Endodermal cell (in vitro differentiated cells): ENCODE data around the gene NCKAP5. TPM values are rescaled to one million over a fixed set of nuclear protein-coding genes. Genes with fewer than 3 reads are reported as not detected.

Experiments used
- DNase-seq: peaks from one replicate; pipeline ENCODE4 v3.0.0-alpha.2; 2017
- H3K27ac ChIP-seq: 2 replicates; pipeline ENCODE4 v1.5.1; 2013; ENCODE audit warnings: mild to moderate bottlenecking, low read depth, low read length, moderate library complexity
- H3K27me3 ChIP-seq: 2 replicates; pipeline ENCODE4 v1.6.1; 2013; ENCODE audit warnings: mild to moderate bottlenecking, low read length, moderate library complexity; ENCODE audit not compliant: insufficient read depth, control insufficient read depth, poor library complexity, severe bottlenecking
- H3K36me3 ChIP-seq: 2 replicates; pipeline ENCODE4 v1.7.0; 2013; ENCODE audit warnings: mild to moderate bottlenecking, low read length, moderate library complexity; ENCODE audit not compliant: control insufficient read depth, insufficient read depth
- H3K4me1 ChIP-seq: one replicate; pipeline ENCODE4 v1.7.0; 2013; ENCODE audit warnings: low read length; ENCODE audit not compliant: control insufficient read depth, insufficient read depth
- H3K4me3 ChIP-seq: 2 replicates; pipeline ENCODE4 v1.5.1; 2013; ENCODE audit warnings: mild to moderate bottlenecking, low read length, moderate library complexity
- H3K9ac ChIP-seq: 2 replicates; pipeline ENCODE4 v1.6.1; 2013; ENCODE audit warnings: mild to moderate bottlenecking, low read length, moderate library complexity; ENCODE audit not compliant: poor library complexity, severe bottlenecking; ENCODE audit errors: extremely low read depth
- H3K9me3 ChIP-seq: 2 replicates; pipeline ENCODE4 v1.6.1; 2013; ENCODE audit warnings: mild to moderate bottlenecking, low read length, moderate library complexity; ENCODE audit not compliant: control insufficient read depth
- H3K27ac Mint-ChIP-seq: 2 replicates; pipeline ENCODE4 v1.8.0; 2020; ENCODE audit warnings: mixed read lengths
- H3K27me3 Mint-ChIP-seq: 2 replicates; pipeline ENCODE4 v1.8.0; 2021; ENCODE audit warnings: mild to moderate bottlenecking, mixed read lengths; ENCODE audit not compliant: insufficient read depth
- H3K36me3 Mint-ChIP-seq: 2 replicates; pipeline ENCODE4 v1.8.0; 2020; ENCODE audit warnings: low read depth, mixed read lengths
- H3K4me1 Mint-ChIP-seq: 2 replicates; pipeline ENCODE4 v1.8.0; 2020; ENCODE audit warnings: mixed read lengths
- H3K4me3 Mint-ChIP-seq: 2 replicates; pipeline ENCODE4 v1.8.0; 2020; ENCODE audit warnings: mild to moderate bottlenecking, moderate library complexity, mixed read lengths
- H3K9me3 Mint-ChIP-seq: 2 replicates; pipeline ENCODE4 v1.8.0; 2020; ENCODE audit warnings: mild to moderate bottlenecking, mixed read lengths
- CTCF ChIP-seq: fragments of 200-600 bp; sonication (generic); conservative IDR thresholded peaks from 2 replicates; pipeline ENCODE4 v1.5.0; 2021; ENCODE audit warnings: antibody characterized with exemption, mild to moderate bottlenecking
- WGBS, 2 experiments: methylation state at CpG; one replicate each; pipeline versions ENCODE4 v1.1.5 to v1.1.7; 2013; ENCODE audit warnings: missing lambda C conversion rate in 2 of 2, mixed read lengths in 1 of 2; ENCODE audit not compliant: insufficient coverage in 1 of 2, insufficient read length in 1 of 2; 5-methylcytosine and 5-hydroxymethylcytosine counted together
- total RNA-seq, 2 donors: library from RNA; stranded (reverse); fragmentation: NEBNext Ultra II Directional in 1 of 2; extraction: Animal tissue kit (Norgen Biotek cat#: 25700) in 1 of 2; gene quantifications; 2 replicates in 1 of 2; 3 replicates in 1 of 2; pipeline ENCODE4 v1.2.1, GENCODE V29; 2021

The NCKAP5 gene
- total RNA-seq, 2 donors from 2014 or later: 0.58 to 0.92 TPM

- no peaks in the 10 kb centered on the region for H3K4me1 Mint-ChIP-seq
- H3K27ac Mint-ChIP-seq: no peak overlapping the region
- Histone ChIP-seq H3K4me3 (no peak overlapping the region), H3K9me3 (no peaks in the 10 kb centered on the region), H3K27ac (no peak overlapping the region), H3K4me1 (no peaks in the 10 kb centered on the region), H3K27me3 (no peaks in the 10 kb centered on the region), H3K36me3 (no peaks in the 10 kb centered on the region), H3K9ac (no peak overlapping the region)
- TF ChIP-seq CTCF: no peak
- H3K9me3 Mint-ChIP-seq: no peaks in the 10 kb centered on the region
- no peak for DNase-seq
- WGBS, 2 experiments: 84% methylated on average over 3 of the region's 3 CpGs; no CpG with 5 or more reads in 1 of the 2 experiments
- H3K27me3 Mint-ChIP-seq: peaks cover 7% of the 10 kb centered on the region
- H3K4me3 Mint-ChIP-seq: no peak overlapping the region
- no peaks in the 10 kb centered on the region for H3K36me3 Mint-ChIP-seq
Observed at GRCh38 chr2:133557614-133558013, 10.6 kb downstream of the NCKAP5 start.

GRCh38 chr2:133553838-133554408 is 14.3 kb downstream of the NCKAP5 start:
- Histone ChIP-seq H3K9me3 (no peaks in the 10 kb centered on the region), H3K36me3 (no peaks in the 10 kb centered on the region), H3K27ac (no peak overlapping the region), H3K9ac (no peak overlapping the region), H3K4me1 (no peaks in the 10 kb centered on the region), H3K27me3 (no peaks in the 10 kb centered on the region), H3K4me3 (no peak overlapping the region)
- Mint-ChIP-seq H3K27ac (no peak overlapping the region), H3K9me3 (no peaks in the 10 kb centered on the region), H3K4me1 (no peaks in the 10 kb centered on the region), H3K36me3 (no peaks in the 10 kb centered on the region), H3K4me3 (no peak overlapping the region), H3K27me3 (peaks cover 7% of the 10 kb centered on the region)
- no peak for DNase-seq
- 87 to 100% methylated on average over 1 to 2 of the region's 2 CpGs for WGBS, 2 experiments
- TF ChIP-seq CTCF: no peak

- Histone ChIP-seq H3K4me3 (no peak overlapping the region), H3K27me3 (no peaks in the 10 kb centered on the region), H3K4me1 (no peaks in the 10 kb centered on the region), H3K9me3 (no peaks in the 10 kb centered on the region), H3K9ac (no peak overlapping the region), H3K36me3 (no peaks in the 10 kb centered on the region), H3K27ac (no peak overlapping the region)
- Mint-ChIP-seq H3K4me3 (no peak overlapping the region), H3K27ac (no peak overlapping the region), H3K4me1 (no peaks in the 10 kb centered on the region), H3K9me3 (peaks cover 2% of the 10 kb centered on the region), H3K36me3 (no peaks in the 10 kb centered on the region), H3K27me3 (peaks cover 7% of the 10 kb centered on the region)
- 91 to 95% methylated on average over 4 of the region's 4 CpGs for WGBS, 2 experiments
- DNase-seq: no peak
- TF ChIP-seq CTCF: no peak
Observed at GRCh38 chr2:133553251-133553650, 15.0 kb downstream of the NCKAP5 start.
